ENCODE measurements around the gene IMMT.
"Not testable (repeated sequence)": the region's sequence is repeated elsewhere in the genome, so short reads cannot be mapped to it uniquely, and the experiment has no call there.

The IMMT gene

GRCh38 chr2:86201671-86202335 lies 6.5 kb upstream of the IMMT start:
- TF ChIP-seq CTCF (IDR thresholded peaks at IDR 0.05; ENCODE audit: low read depth, low read length, missing control alignments) = no peak
- no peak overlapping the region for H3K4me3 ChIP-seq (replicated peaks; ENCODE audit: low read depth, low read length)
- no peak for DNase-seq (ENCODE audit: extremely low read depth, low read depth)

- peak overlapping the region; percentile 95 for H3K4me3 ChIP-seq (replicated peaks; ENCODE audit: low read depth, low read length)
- DNase-seq (ENCODE audit: extremely low read depth, low read depth) = not testable (repeated sequence)
These were observed 5.3 kb upstream of the IMMT start for GRCh38 chr2:86200564-86200963.

GRCh38 chr2:86199834-86200177 lies 4.5 kb upstream of the IMMT start:
- no peak for DNase-seq (ENCODE audit: extremely low read depth, low read depth)
- no peak for TF ChIP-seq CTCF (IDR thresholded peaks at IDR 0.05; ENCODE audit: low read depth, low read length, missing control alignments)
- H3K4me3 ChIP-seq (replicated peaks; ENCODE audit: low read depth, low read length) = peak overlapping the region; percentile 95

GRCh38 chr2:86195808-86196387 lies 636 bp upstream of the IMMT start:
- H3K4me3 ChIP-seq (replicated peaks; ENCODE audit: low read depth, low read length) = peak overlapping the region; percentile 89
- no peak for TF ChIP-seq CTCF (IDR thresholded peaks at IDR 0.05; ENCODE audit: low read depth, low read length, missing control alignments)
- no peak for DNase-seq (ENCODE audit: extremely low read depth, low read depth)

GRCh38 chr2:86194751-86195054 lies 559 bp downstream of the IMMT start:
- DNase-seq (ENCODE audit: extremely low read depth, low read depth) = no peak

GRCh38 chr2:86193901-86194567 lies 1.2 kb downstream of the IMMT start:
- DNase-seq (ENCODE audit: extremely low read depth, low read depth) = no peak
- peak overlapping the region; percentile 89 for H3K4me3 ChIP-seq (replicated peaks; ENCODE audit: low read depth, low read length)

More at GRCh38 chr2:86194751-86195054, 559 bp downstream of the IMMT start:
- H3K4me3 ChIP-seq (replicated peaks; ENCODE audit: low read depth, low read length) = peak overlapping the region; percentile 89
- no peak for TF ChIP-seq CTCF (IDR thresholded peaks at IDR 0.05; ENCODE audit: low read depth, low read length, missing control alignments)

More at GRCh38 chr2:86193901-86194567, 1.2 kb downstream of the IMMT start:
- TF ChIP-seq CTCF (IDR thresholded peaks at IDR 0.05; ENCODE audit: low read depth, low read length, missing control alignments) = no peak

All from HFF-Myc (cell line).